Fibroblast of skin of back (primary cell): ENCODE measurements around the gene MOXD1.
"Not testable (repeated sequence)": the region's sequence is repeated elsewhere in the genome, so short reads cannot be mapped to it uniquely, and the experiment has no call there.

Experiments
- DNase-seq: peaks from one replicate; pipeline ENCODE4 v3.0.0-alpha.2; 2013

Gene MOXD1

GRCh38 chr6:132279592-132280139 lies 121.6 kb downstream of the MOXD1 start:
- peak; percentile 70 for DNase-seq

GRCh38 chr6:132275066-132275970 lies 126.0 kb downstream of the MOXD1 start:
- DNase-seq, result peak; percentile 19

GRCh38 chr6:132272776-132273175 lies 128.5 kb downstream of the MOXD1 start:
- DNase-seq, result no peak

DNA sequence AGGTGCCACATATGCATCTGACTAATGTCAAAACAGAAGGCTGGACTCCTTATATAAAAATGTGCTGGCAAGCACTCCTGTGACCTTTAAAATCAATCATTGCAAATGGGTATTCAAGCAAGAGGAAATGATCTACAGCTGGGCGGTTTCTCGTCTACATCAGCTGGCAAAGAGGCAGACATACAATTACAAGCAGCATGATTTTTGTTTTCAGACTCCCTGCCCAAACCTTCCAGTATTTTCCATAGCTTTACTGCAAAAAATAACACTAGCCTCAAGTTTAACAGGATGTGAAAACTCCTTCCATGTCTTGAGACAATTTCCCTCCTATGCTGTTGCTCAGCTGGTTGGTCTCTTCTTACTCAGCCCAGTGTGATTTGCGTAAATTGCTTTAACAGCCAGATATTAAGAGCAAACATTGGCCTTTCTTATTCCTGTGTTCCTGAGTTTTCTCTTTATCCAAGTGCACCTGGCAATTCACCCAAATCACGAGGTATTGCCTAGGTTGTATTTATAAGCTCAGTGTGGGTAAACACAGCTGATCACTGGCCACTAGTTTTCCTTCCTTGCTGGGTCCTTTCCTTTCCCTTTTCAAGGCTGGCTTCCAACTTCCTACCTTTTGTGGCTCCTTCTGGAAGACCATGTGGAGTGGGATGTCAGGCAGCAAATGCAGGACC lies 130.4 kb downstream of the MOXD1 start:
- DNase-seq, result no peak

DNA sequence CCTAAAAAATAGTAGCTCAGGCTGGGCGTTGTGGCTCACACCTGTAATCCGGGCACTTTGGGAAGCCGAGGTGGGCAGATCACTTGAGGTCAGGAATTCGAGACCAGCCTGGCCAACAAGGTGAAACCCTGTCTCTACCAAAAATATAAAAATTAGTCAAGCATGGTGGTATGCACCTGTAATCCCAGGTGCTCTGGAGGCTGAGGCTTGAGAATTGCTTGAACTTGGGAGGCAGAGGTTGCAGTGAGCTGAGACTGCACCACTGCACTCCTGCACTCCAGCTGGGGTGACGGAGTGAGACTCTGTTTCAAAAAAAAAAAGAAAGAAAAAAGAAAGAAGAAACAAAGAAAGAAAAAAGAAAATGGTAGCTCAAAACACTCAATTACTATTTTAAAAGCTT lies 132.6 kb downstream of the MOXD1 start:
- DNase-seq, result not testable (repeated sequence)

DNA sequence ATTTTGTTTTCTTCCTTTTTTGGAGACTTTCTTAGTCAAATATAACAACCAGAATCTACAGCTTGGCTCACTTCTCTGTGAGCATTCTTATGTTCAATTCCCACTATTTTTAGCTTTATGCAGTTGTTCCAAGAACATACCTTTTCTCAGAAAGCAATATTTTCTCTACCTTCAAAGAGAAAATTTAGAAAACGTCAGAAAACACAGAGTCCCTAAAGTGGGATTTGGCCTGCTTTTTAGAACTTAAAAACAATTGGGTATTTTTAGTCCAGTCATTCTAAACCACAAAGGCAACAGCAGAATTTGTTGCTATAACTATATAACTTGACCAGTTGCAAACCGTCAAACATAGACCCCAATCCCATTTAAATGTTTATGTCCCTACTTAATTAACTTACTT lies 133.1 kb downstream of the MOXD1 start:
- DNase-seq, result no peak

GRCh38 chr6:132265451-132266097 lies 135.7 kb downstream of the MOXD1 start:
- no peak for DNase-seq

DNA sequence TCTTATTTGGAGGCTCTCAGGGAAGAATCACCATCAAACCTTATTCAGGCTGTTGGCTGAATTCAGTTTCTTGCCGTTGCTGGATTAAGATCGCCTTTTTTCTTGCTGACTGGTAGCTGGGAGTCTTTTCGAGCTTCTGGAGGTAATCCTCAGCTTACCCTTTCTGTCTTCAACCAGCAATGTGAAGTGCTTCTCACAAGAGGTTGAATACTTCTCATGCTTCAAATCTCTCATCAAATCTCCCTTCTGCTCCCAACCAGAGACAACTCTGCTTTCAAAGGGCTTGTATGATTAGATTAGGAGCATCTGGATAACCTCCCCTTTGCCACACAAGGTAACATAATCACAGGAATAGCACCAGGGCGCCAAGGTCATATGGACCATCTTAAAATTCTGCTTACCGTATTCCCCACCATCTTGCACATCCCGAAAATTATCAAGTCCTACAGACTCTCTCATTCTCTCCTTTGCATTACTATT lies 137.2 kb downstream of the MOXD1 start:
- DNase-seq, result no peak

DNA sequence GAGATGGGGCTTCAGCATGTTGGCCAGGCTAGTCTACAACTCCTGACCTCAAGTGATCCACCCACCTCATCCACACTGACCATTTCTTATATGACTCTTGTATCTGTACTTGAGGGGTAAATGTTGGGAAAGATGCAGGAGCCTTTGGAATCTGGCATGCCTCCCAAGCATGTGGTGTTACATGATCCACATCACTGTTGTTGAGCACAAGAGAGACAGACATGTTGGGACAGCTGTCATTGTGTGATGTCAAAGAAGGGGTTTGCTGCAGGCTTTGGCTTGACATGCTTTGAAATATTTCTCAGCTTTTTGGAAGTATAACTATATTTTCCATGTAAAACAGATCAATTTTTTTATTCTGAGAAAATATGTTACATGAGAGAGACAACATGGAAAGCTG lies 139.9 kb downstream of the MOXD1 start:
- DNase-seq, result no peak

DNA sequence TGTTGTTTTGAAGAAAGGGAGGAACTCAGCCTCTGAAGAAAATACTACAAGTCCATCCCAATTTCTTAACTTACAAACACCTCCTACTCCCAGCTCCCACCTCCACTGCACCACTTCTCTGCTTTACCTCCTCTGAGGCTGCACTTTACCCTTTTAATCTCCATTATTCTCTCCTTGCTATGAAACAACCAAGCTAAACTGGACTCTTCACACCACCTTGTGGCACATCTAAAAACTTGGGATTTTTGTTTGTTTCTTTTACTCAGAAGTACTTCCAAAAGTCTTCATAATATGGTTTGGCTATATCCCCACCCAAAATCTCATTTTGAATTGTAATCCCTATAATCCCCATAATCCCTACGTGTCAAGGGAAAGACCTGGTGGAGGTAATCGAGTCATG lies 142.2 kb downstream of the MOXD1 start:
- peak; percentile 52 for DNase-seq

GRCh38 chr6:132257561-132257960 lies 143.7 kb downstream of the MOXD1 start:
- DNase-seq, result no peak

DNA sequence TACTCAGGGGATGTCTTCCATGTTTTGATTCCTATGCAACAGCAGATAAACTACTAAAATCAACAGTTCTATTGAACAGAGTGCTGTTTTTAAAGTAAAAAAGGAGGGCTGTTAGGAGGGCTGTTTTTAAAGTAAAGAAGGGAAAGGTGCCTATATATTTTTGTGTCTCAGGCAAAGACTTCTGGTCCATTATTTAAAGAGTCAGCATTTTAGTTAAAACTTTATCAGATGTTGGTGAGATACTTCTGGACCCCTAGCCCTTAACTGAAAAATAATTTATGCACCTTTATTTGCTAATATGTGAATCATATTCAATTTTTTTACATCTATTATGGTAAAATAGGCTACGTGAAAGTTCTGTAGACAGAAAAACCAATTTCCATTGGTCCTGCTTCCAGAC lies 144.8 kb downstream of the MOXD1 start:
- DNase-seq, result no peak

- DNase-seq, result no peak
These were observed 147.4 kb downstream of the MOXD1 start for GRCh38 chr6:132253906-132254305.

DNA sequence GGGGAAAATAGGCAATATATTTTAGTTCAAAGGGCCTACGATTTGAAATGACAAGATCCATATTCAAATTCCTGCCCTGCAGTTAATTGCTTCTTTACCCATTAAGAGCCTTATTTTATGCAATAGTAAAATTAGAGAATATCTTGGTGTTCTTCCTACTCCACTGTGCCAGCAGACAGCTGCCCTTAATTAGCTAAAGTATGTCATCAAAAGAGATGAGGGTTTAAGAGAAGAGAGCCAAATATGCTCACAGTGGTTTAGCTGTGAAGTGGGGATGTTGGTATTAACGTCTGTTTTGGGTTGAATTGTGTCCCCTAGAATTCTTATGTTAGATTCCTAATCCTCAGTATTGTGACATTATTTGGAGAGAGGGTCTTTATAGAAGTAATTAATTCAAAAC lies 148.1 kb downstream of the MOXD1 start:
- DNase-seq, result no peak

GRCh38 chr6:132252113-132252512 lies 149.2 kb downstream of the MOXD1 start:
- DNase-seq, result no peak

DNA sequence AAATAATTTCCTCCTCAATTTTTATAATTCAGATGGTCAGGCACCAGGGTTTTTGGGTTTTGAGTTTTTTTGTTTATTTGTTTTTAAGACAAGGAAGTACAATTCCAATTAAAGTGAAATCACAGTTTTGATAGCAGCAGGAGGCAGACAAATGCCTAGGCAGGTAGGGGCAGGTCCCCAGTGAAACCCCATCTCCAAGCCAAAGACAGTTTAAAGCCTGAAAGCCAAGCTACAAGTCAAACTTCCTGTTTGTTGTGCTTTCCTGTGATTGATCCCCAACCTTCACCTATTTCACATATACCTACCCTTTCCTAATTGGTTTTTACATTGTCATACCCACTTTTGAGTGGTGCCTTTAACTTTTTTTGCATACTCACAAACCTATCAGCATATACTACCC lies 149.6 kb downstream of the MOXD1 start:
- no peak for DNase-seq

- DNase-seq, result peak; percentile 32
These were observed 153.7 kb downstream of the MOXD1 start for GRCh38 chr6:132247381-132248159.

GRCh38 chr6:132246632-132247270 lies 154.5 kb downstream of the MOXD1 start:
- no peak for DNase-seq

GRCh38 chr6:132246120-132246617 lies 155.1 kb downstream of the MOXD1 start:
- no peak for DNase-seq
